Fibroblast of the conjunctiva (primary cell): ENCODE measurements around the gene MIPOL1.
A peak's percentile ranks its signal among the peaks of the same experiment; 100 is the strongest.
"Not testable (repeated sequence)": the region's sequence is repeated elsewhere in the genome, so short reads cannot be mapped to it uniquely, and the experiment has no call there.

Source experiments
- DNase-seq: peaks from one replicate; pipeline ENCODE4 v3.0.0-alpha.2; 2010; ENCODE audit warnings: low read depth

MIPOL1 gene

GRCh38 chr14:37401093-37401492 lies 203.4 kb downstream of the MIPOL1 start:
- no peak for DNase-seq

GRCh38 chr14:37403626-37404025 lies 205.9 kb downstream of the MIPOL1 start:
- DNase-seq: no peak

- no peak for DNase-seq
These were observed 208.4 kb downstream of the MIPOL1 start for GRCh38 chr14:37406095-37406494.

GRCh38 chr14:37411079-37411735 lies 213.5 kb downstream of the MIPOL1 start:
- DNase-seq: no peak

GRCh38 chr14:37413050-37413449 lies 215.3 kb downstream of the MIPOL1 start:
- DNase-seq: no peak

- no peak for DNase-seq
These were observed 215.8 kb downstream of the MIPOL1 start for GRCh38 chr14:37413504-37414003.

GRCh38 chr14:37416264-37416663 lies 218.5 kb downstream of the MIPOL1 start:
- DNase-seq: no peak

GRCh38 chr14:37417151-37417550 lies 219.4 kb downstream of the MIPOL1 start:
- no peak for DNase-seq

- DNase-seq: no peak
These were observed 220.1 kb downstream of the MIPOL1 start for GRCh38 chr14:37417833-37418232.

GRCh38 chr14:37420622-37421021 lies 222.9 kb downstream of the MIPOL1 start:
- no peak for DNase-seq

GRCh38 chr14:37422319-37422718 lies 224.6 kb downstream of the MIPOL1 start:
- DNase-seq: no peak

- no peak for DNase-seq
These were observed 225.0 kb downstream of the MIPOL1 start for GRCh38 chr14:37422748-37423147.

- DNase-seq: no peak
These were observed 231.2 kb downstream of the MIPOL1 start for GRCh38 chr14:37428954-37429353.

- DNase-seq: no peak
These were observed 231.9 kb downstream of the MIPOL1 start for GRCh38 chr14:37429618-37430017.

- DNase-seq: no peak
These were observed 237.1 kb downstream of the MIPOL1 start for GRCh38 chr14:37434867-37435266.

- DNase-seq: no peak
These were observed 238.8 kb downstream of the MIPOL1 start for GRCh38 chr14:37436519-37436918.

- no peak for DNase-seq
These were observed 239.8 kb downstream of the MIPOL1 start for GRCh38 chr14:37437490-37437889.

- DNase-seq: no peak
These were observed 240.7 kb downstream of the MIPOL1 start for GRCh38 chr14:37438444-37438843.

- peak; percentile 65 for DNase-seq
These were observed 245.7 kb downstream of the MIPOL1 start for GRCh38 chr14:37443461-37443860.

GRCh38 chr14:37447883-37448391 lies 250.2 kb downstream of the MIPOL1 start:
- no peak for DNase-seq

- DNase-seq: no peak
These were observed 254.6 kb downstream of the MIPOL1 start for GRCh38 chr14:37452323-37452722.

GRCh38 chr14:37453985-37454384 lies 256.2 kb downstream of the MIPOL1 start:
- no peak for DNase-seq

- no peak for DNase-seq
These were observed 259.6 kb downstream of the MIPOL1 start for GRCh38 chr14:37457334-37457733.

GRCh38 chr14:37462426-37462825 lies 264.7 kb downstream of the MIPOL1 start:
- not testable (repeated sequence) for DNase-seq
